Measurements from ENCODE around the gene BTBD16.

Gene BTBD16

DNA sequence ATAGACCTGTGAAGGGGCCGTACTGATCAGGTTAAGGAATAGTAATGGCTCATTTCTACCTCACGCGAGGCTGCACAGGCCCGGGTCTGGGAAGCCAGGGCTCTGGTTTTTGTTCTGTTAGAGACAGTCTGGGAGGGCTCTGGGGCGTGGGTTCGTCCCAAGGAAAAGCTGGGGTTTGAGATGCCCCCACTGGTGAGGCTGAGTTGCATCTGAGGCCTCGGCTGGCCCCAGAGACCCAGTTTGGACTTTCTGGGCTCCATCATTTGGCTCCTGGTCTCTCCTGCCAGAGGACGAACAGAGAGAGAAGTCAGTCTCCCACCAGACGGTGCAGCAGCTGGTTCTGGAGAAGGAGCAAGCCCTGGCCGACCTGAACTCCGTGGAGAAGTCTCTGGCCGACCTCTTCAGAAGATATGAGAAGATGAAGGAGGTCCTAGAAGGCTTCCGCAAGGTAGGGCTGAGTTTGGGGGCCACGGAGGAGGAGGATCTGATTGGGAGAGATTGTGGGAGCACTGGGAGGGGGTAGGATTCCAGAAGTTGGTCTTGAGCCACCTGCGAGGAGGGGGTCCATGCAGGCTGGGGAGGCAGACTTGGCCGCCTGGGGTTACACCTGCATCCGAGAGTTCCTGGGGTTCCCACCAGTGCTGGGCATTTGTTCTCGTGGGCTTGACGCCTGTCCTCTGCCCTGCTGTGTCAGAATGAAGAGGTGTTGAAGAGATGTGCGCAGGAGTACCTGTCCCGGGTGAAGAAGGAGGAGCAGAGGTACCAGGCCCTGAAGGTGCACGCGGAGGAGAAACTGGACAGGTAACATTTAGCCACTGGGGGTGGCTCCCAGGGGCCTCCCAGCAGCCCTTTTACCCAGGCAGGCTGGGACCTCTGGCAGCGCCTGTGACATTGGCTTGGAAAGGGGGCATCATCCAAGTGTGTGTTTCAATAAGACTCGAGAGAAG is 22.5 kb upstream of the BTBD16 start:
- FAIRE-seq: no peak

DNA sequence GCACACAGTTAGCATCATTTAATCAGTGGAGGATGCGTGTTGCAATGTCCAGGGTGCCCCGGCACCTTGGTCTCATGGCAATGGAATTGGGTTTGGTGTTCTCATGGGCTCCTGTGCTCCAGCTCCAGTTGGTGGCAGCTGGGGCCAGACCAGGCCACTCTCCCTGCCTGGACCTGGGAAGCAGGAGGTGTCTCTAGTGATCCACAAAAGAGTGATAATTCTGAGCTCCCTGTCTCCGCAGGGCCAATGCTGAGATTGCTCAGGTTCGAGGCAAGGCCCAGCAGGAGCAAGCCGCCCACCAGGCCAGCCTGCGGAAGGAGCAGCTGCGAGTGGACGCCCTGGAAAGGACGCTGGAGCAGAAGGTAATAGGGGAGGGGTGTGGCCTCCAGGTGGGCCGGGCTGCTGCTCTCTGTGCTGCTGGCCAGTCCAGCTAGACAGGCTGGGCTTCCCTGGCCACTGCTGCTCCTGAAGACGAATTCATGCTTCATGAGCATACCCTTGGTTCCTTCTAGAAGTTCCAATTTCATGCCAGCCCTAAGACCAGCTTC is 21.7 kb upstream of the BTBD16 start:
- no peak for FAIRE-seq

DNA sequence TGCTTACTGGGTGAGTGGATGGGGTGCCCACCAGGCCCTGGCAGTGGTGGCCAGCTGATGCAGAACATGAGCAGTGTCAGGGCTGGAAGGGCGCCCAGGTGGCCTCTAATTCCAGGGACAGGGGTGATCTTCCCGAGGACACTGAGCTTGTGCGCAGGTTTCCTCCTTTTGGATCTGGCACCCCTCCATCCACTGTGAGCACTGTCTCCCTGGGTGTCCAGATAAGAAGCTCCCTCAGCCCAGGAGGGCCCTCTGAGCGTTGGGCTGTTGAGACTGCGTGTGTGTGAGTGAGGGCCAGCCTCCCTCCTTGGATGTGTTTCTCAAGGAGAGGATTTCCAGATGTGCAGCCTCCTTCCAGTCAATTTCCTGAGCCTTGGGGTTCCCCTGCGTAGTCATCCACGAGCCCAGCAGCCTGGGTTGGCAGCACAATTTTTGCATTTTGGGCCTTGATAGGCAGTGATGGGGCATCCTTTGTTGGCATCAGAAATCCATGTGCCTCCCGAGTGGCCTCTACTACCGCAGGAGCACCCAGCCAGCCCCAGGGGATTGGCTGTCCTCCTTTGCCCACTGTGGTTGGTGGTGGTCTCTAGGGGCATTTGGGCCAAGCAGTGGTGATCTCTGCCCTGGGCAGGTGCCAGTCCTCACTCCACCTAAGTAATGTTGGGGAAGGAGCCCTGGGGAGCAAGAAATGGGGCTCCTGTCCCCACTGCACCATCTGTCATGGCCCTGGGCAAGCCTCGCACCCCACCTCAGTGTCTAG is 20.9 kb upstream of the BTBD16 start:
- FAIRE-seq: no peak

DNA sequence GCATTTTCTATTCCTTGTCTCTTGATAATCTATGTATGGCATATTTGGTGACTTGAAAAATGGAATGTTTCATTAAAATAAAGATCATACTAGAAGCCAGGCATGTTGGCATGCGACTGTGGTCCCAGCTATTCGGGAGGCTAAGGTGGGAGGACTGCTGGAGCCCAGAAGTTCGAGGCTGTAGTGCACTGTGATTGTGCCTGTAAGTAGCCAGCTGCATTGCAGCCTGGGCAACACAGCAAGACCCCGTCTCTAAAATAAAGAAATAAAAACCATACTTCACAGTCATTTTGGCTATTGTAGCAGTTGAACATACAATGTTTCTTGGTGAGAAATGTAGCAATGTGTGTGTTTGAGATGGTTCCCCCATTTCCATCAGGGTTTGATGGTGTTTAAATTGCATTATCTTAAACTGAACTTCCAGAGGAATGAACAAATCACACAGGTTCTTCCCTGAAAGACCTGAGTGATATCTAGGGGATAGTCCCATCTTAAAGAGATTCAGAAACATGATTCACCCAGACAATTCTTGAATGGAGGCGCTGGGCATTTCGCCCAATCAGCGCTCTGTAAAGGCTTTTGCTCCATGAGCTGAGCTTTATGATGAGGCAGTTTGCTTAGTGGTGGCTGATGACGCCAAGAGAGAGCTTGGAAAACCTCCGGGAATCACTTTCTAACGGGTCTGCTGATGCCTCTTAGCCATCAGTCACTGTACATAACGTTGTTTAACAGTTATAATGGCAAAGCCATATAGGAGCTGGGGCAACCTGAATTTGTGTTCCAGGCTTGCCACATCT is 19.4 kb upstream of the BTBD16 start:
- no peak for FAIRE-seq

DNA sequence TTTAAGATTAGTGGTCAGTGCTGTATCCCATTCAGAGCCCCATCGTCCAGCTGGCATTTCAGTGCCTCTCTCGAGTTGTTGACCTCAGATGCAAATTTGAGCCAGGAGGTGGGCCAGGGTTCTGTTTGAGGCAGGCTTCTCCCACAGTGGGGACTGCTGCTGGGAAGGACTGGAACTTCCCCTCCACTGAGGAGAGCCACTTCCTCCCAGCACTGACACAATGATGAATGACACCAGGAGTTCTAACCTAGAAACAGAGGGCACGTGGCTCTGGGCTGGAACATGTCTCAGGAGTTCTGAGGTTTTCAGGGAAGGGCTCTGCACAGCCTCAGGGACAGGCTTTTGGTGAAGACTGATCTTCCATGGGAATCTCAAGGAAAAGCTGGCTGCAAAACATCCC is 18.3 kb upstream of the BTBD16 start:
- FAIRE-seq: no peak

DNA sequence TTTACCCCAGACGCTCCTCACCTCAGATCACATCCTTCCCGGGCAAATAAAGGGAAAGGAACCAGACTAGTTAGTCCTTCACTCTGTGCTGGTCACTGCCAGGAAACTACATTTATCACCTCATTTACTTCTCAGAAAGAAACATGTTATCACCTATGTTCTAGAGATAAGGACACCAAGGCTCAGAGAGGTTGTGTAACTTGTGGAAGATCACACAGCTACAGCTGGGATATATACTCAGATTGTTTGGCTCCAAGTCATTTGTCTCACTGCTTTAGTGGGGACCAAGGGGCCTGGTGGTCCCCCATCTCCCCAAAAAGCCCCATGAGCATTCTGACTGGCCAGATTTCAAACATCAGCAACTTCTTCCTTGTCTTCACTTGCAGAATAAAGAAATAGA is 17.5 kb upstream of the BTBD16 start:
- no peak for FAIRE-seq

DNA sequence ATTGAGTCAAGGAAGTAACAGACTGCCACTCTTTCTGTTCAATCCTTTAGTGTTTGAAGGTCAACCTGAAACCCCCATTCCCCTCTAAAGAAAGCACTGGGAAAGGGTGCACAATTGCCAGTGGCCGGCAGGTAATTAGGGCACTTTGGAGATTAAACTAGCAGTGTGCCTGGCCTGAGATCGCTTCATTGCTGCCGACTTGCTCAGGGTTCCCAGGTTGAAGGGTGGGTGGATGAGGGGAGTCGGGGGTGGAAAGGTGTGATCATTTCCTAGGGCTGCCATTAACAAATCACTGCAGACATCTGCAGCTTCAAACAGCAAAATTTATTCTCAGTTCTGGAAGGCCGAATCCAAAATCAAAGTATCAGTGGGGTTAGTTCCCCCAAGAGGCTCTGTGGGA is 16.3 kb upstream of the BTBD16 start:
- FAIRE-seq: no peak

DNA sequence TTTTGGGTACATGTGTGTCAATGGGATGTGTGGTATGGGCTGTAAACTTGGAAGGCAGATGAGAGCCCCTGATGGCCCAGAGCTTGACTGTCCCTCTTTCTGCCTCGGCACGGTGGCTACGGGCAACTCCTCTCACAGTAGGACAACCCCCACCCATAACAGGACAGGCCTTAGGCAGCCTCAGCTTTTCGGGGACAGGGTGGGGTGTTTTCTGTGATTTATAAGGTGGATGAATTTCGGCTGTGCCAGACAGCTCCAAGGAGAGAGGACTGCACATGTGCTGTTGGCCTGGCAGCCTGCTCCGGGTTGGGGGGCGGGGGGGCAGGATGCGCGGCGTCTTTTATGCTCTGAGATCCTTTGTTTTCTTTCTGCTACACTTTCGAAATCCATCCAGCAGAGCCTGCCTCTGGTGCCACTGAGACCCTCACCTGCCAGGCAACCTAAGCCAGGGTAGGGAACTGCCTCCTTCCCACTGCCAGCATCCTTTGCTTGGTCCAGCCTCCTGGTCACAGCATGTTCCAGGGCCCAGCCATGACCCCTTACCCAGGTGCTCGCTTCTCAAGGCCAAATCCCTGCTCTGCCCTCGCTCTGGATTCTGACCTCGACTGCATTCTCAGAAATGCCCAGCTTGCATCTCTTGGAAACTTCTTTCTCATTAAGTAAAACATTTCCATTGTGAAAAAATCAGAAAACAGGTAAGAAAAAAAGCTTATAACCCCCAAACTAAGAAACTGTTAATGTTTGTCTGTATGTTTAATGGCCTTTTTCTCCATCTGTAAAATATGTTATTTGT is 15.4 kb upstream of the BTBD16 start:
- FAIRE-seq: no peak

DNA sequence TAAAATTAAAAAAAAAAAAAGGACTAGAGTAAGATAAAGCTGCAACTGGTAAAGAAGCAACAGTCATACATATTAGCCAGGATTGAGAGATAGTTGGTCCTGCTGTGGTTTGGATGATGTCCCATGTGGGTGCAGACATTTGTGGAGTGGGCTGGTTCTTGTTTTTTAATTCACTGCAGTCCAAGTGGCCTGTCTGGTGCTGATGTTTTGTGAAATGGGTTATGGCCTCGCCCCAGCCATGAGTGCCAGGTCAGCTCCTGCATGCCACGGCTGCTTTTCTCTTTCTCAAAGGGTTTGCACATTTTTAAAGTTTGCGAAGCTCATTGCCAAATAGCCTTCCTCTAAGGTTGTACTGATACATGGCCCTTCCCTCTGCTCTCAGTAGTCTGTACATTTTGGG is 14.1 kb upstream of the BTBD16 start:
- no peak for FAIRE-seq

DNA sequence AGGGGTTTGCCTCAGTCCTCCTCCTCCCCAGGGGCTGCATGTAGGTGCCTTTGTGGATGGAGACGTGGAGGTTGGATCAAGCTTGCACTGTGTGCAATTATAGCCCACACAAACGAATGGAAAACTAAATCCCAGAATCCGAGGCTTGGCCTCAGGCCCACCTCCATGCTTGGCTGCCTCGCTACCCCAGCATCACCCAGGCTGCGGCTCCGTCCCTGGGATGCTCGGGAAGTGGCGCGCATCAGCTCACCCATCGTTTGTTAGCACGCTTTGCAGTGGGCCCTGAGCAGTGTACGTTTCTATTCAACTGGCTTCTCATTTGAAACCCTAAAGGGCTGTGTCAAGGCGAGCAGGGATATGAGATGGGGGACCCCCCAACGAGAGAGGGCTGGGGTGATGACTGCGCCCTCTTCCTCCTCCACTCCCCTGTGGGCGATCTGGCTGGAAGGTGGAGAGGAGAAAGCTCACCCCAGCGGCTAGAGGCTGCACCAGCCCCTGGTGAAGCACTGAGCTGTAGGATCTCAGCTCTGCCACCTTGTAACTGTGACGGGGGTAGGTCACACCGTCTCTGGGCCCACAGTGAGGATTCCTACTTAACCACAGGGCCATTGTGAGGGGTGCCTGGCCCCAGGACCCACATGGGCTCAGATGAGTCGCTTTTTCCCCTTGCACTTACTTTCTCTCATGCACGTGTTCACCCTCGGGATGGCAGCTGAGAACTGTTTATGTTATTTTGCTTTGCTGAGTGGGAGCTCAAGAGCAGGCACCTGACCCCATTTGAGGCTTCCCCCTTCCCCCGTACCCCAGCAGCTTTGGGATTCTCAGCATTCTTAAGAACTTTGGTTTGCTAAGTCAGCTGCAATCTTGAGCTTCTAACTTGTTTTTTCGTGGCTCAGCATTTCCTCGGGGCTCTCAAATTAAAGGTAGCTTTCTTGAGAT is 12.7 kb upstream of the BTBD16 start:
- FAIRE-seq: no peak

DNA sequence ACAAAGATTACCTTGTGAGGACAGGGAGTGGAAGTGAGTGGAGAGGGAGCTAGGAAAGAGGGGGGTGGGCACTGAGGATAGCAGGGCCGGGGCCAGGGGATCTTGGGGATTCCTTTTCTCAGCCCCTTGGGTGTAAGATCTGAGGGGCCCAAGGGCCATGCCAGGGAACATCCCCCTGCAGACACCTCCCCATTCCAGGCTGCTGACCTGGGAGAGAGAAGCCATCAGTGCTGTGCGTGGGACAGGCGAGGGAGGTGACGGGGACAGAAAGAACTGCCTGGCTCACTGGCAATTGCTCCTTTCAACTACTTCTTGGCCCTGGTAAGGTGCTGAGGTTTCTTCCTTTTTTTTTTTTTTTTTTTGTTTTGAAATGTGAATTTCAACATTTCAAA is 12.0 kb upstream of the BTBD16 start:
- FAIRE-seq: no peak

DNA sequence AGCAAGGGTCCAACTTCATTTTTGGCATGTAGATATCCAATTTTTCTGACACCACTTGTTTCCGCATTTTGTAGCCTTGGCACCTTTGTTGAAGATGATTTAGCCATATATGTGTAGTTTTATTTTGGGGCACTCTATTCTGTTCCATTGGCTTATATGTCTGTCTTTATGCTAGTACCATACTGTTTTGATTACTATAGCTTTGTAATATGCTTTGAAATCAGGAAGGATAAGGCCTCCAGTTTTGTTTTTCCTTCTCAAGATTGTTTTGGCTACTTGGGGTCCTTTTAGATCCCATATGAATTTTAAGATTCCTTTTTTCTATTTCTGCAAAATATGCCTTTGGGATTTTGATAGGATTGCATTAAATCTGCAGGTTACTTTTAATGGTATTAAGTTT is 9.5 kb upstream of the BTBD16 start:
- FAIRE-seq: no peak

DNA sequence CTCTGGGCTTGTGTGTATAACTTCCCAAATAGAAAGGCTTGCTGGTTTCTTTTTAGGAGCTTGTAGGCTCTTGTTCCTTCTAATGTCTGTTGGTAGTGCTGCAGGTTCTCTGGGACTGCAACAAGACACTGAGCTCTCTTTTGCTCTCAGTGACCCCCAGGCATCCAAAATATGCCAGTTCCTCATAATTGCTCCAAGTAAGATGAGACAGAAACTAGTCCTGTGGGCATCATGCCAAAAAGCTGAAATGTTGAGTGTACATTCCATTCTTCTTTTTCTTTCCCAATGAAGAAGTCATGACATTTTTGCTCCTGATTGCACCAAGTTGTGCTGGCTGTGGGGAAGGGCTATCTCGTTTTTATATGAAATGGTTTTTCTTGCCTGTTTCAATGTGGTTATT is 7.1 kb upstream of the BTBD16 start:
- no peak for FAIRE-seq

DNA sequence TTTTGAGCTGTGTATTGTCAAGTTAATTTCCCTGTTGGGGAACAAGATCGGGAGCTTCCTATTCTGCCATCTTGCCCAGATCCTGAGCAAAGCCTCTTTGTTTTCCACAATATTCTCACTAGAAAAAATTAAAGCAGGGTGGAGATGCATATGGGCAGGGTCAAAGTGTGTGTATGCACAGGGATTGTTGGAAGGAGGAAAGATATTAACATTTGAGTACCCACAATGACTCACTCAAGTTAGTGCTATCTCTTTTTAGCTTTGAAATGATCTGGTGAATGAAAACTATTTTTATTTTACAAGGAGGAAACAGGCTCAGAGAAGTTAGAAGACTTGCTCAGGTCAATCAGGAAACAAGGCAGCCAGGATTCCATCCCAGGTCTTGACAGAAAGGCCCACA is 6.7 kb upstream of the BTBD16 start:
- FAIRE-seq: no peak

DNA sequence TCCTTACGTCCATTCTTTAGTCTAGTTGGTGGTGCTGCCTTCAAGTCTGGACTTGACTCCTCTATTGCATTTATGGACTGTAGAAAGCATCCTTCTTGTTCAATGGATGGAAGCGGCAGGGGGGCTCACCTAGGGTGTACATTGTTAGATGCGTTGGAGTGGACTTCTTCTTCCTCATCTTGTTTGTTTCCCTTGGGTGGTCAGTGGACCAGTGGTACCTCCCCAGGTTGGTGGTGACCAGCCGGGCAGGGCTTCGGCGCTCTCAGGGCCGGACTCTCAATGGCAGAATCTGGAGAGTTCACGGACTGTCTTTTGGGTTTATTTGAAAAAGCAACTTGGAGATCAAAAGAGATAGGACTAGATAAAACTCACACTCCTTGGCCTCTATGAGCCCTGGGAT is 6.2 kb upstream of the BTBD16 start:
- FAIRE-seq: no peak

DNA sequence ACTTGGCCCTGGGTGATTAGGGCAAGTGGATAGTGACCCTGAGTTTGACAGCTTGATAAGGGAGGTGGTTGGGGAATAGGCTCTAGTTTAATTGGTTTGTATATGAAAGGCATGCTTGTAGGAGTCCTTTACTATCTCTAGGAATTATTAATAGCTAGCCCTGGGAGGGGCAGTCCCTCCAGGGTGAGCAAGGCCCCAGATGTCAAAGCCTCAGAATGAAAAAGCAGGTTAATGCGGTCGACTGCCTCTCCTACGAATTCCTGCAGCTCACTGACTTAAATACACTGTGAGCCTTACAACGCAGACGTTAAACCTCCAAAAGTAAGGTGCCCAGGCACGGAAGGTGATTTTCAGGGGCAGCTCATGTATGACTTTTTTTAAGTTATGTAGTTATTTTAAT is 5.2 kb upstream of the BTBD16 start:
- no peak for FAIRE-seq

DNA sequence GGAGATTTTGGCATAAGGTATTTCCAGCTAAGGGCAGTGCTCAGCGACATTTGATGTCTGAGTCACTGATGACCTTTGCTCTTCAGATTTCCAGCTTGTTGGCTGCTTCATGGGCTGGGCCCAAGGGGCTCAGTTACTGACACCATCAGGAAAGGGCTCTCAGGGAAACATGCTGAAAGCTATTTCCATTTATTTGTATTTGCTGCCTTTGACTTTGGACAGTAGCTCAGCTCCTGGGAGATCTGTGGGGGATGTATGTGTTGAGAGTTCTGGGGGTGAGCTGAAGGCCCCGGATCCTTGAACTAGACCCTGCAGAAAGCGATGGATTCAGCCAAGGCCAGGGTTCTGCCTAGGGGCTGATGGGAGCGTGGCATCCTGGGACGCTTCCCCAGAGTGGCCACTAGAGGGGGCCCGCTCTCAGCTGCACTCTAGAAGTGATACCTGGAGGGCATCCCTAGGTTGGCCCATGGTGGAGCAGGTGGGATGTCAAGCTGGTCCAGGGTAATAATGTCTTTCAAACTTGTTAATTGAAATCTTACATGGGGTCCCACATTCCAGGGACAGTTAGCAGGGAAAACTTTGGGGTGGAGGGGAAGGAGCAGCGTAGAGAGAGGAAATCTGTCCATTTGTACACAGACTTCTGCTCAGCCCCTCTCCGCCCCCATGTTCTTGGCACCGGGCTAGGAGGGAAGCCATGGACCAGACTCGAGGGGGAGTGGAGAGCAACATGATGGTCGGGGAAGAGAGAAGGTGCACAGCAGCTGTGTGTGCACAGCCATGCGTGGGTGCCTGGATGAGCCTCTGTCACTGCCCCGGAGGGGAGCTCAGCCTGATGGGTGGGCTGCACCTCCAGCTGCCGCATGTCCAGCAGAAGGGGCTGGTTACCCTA is 3.0 kb upstream of the BTBD16 start:
- FAIRE-seq: no peak

DNA sequence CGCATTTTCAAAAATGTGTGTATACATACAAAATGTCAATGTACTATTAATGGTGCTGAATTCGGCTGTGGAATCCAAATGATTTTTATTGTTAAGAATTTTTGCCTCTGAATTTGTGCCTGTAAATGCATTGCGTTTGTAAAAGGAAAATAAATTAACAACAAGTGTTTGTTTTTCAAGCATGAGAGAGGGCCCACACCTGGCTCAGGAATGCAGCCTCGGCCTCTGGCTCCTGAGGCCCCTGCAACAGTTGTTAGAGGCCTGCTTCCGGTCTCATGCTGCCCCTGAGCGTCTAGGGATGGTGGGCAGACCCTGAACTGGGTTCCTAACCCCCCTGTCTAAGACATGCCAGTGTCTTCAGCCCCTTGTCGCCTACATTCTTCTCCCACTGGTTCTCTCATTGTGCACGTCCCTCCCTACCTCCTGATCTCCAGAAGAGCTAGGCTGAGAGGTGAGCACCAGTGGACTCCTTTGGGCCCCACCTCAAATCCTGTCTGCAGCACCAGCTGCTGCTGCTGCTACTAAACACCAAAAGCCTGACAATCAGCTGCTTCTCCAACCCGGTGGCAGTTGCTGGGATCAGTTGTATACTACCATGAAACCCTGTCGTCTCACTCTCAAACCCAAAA is 1.9 kb upstream of the BTBD16 start:
- FAIRE-seq: no peak

DNA sequence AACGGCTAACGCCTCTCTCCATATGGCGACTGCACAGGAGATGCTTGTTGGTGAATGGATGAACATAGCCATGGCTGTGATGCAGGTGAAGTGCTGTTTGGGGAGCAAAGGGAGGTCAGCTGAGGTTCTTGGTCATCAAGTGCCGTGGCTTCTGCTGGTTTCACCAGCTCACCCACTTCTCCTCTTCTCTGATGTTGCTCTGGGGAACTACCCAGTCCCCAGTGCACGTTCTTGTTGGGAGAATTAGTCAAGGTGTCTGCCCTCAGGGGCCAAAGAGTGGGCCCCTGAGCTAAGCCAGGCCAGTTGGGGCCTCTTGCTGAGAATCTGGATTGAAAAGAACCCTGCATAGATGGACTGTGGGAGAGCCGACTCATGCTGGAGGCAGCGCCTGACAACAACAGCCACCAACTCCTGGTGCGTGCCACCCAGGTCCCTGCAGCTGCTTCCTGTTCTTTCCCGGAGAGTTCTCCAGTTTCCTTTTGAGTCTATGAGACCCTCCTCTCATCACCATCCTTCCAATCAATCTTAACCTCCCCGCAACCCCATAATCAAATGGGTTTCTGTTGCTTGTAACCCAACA is 3.0 kb downstream of the BTBD16 start:
- FAIRE-seq: no peak
